Effector memory CD4-positive, alpha-beta T cell (primary cell): ENCODE results near the gene RBM44.

Source experiments
- DNase-seq, 3 donors: peaks; one replicate each; pipeline ENCODE4 v3.0.0-alpha.2; 2020
- H3K27ac ChIP-seq: 2 replicates; pipeline ENCODE4 v1.7.0; 2013; ENCODE audit warnings: mild to moderate bottlenecking, low read length, moderate library complexity; ENCODE audit not compliant: insufficient read depth, poor library complexity, severe bottlenecking
- H3K27me3 ChIP-seq: replicated peaks from 2 replicates; pipeline ENCODE4 v1.7.0; 2013; ENCODE audit warnings: mild to moderate bottlenecking, low read length; ENCODE audit not compliant: insufficient read depth, control insufficient read depth, poor library complexity, severe bottlenecking
- H3K36me3 ChIP-seq: 2 replicates; pipeline ENCODE4 v1.7.0; 2013; ENCODE audit warnings: mild to moderate bottlenecking, low read length, moderate library complexity; ENCODE audit not compliant: control insufficient read depth, insufficient read depth
- H3K4me1 ChIP-seq: 2 replicates; pipeline ENCODE4 v1.7.0; 2013; ENCODE audit warnings: low read length, mild to moderate bottlenecking; ENCODE audit not compliant: control insufficient read depth, insufficient read depth, poor library complexity, severe bottlenecking
- H3K4me3 ChIP-seq: 2 replicates; pipeline ENCODE4 v1.7.0; 2013; ENCODE audit warnings: low read length, low read depth, mild to moderate bottlenecking; ENCODE audit not compliant: insufficient read depth, poor library complexity, severe bottlenecking
- H3K9me3 ChIP-seq: 2 replicates; pipeline ENCODE4 v1.7.0; 2013; ENCODE audit warnings: mild to moderate bottlenecking, low read length, moderate library complexity; ENCODE audit not compliant: control insufficient read depth

RBM44 gene

GRCh38 chr2:237883951-237884446 lies 85.4 kb downstream of the RBM44 start:
- H3K4me1 ChIP-seq = no peaks in the 10 kb centered on the region
- DNase-seq = no peak
- no peaks in the 10 kb centered on the region for H3K36me3 ChIP-seq
- no peak overlapping the region for H3K27ac ChIP-seq
- H3K27me3 ChIP-seq = no peaks in the 10 kb centered on the region
- no peak overlapping the region for H3K4me3 ChIP-seq
- no peaks in the 10 kb centered on the region for H3K9me3 ChIP-seq

- no peaks in the 10 kb centered on the region for H3K36me3 ChIP-seq
- no peaks in the 10 kb centered on the region for H3K4me1 ChIP-seq
- no peak for DNase-seq
- no peak overlapping the region for H3K27ac ChIP-seq
- no peaks in the 10 kb centered on the region for H3K27me3 ChIP-seq
- no peaks in the 10 kb centered on the region for H3K9me3 ChIP-seq
- H3K4me3 ChIP-seq = no peak overlapping the region
Measured at GRCh38 chr2:237884681-237885080, 86.1 kb downstream of the RBM44 start.

- Histone ChIP-seq H3K27me3 (no peaks in the 10 kb centered on the region), H3K9me3 (no peaks in the 10 kb centered on the region), H3K27ac (no peak overlapping the region), H3K4me3 (no peak overlapping the region), H3K4me1 (no peaks in the 10 kb centered on the region), H3K36me3 (no peaks in the 10 kb centered on the region)
- DNase-seq = no peak
Measured at GRCh38 chr2:237885111-237885930, 86.7 kb downstream of the RBM44 start.

GRCh38 chr2:237885931-237886684 lies 87.5 kb downstream of the RBM44 start:
- DNase-seq = no peak
- no peaks in the 10 kb centered on the region for H3K9me3 ChIP-seq
- no peaks in the 10 kb centered on the region for H3K4me1 ChIP-seq
- no peak overlapping the region for H3K27ac ChIP-seq
- no peaks in the 10 kb centered on the region for H3K36me3 ChIP-seq
- H3K27me3 ChIP-seq = no peaks in the 10 kb centered on the region
- H3K4me3 ChIP-seq = no peak overlapping the region

- no peak for DNase-seq
- Histone ChIP-seq H3K4me1 (no peaks in the 10 kb centered on the region), H3K9me3 (no peaks in the 10 kb centered on the region), H3K27me3 (no peaks in the 10 kb centered on the region), H3K27ac (no peak overlapping the region), H3K4me3 (no peak overlapping the region), H3K36me3 (no peaks in the 10 kb centered on the region)
Measured at GRCh38 chr2:237886685-237887481, 88.3 kb downstream of the RBM44 start.

- DNase-seq = no peak
- Histone ChIP-seq H3K4me3 (no peak overlapping the region), H3K27ac (no peak overlapping the region), H3K36me3 (no peaks in the 10 kb centered on the region), H3K4me1 (no peaks in the 10 kb centered on the region), H3K9me3 (no peaks in the 10 kb centered on the region), H3K27me3 (no peaks in the 10 kb centered on the region)
Measured at GRCh38 chr2:237888389-237888788, 89.8 kb downstream of the RBM44 start.

GRCh38 chr2:237889016-237889415 lies 90.4 kb downstream of the RBM44 start:
- no peak for DNase-seq
- Histone ChIP-seq H3K36me3 (no peaks in the 10 kb centered on the region), H3K27ac (no peak overlapping the region)

GRCh38 chr2:237889811-237890210 lies 91.2 kb downstream of the RBM44 start:
- H3K4me3 ChIP-seq = no peak overlapping the region
- no peaks in the 10 kb centered on the region for H3K9me3 ChIP-seq
- no peak overlapping the region for H3K27ac ChIP-seq
- no peaks in the 10 kb centered on the region for H3K36me3 ChIP-seq
- H3K27me3 ChIP-seq = no peaks in the 10 kb centered on the region
- DNase-seq = no peak
- no peaks in the 10 kb centered on the region for H3K4me1 ChIP-seq

More at GRCh38 chr2:237889016-237889415, 90.4 kb downstream of the RBM44 start:
- Histone ChIP-seq H3K4me1 (no peaks in the 10 kb centered on the region), H3K27me3 (no peaks in the 10 kb centered on the region), H3K4me3 (no peak overlapping the region), H3K9me3 (no peaks in the 10 kb centered on the region)
